GM12872 (cell line): ENCODE results near the gene B4GALT2.
A peak's percentile ranks its signal among the peaks of the same experiment; 100 is the strongest.

Experiments used
- CTCF ChIP-seq: IDR thresholded peaks from 3 replicates; pipeline ENCODE4 v1.5.1; 2011; ENCODE audit warnings: low read depth, mild to moderate bottlenecking, low read length, moderate library complexity; ENCODE audit not compliant: insufficient read depth

The B4GALT2 gene

DNA sequence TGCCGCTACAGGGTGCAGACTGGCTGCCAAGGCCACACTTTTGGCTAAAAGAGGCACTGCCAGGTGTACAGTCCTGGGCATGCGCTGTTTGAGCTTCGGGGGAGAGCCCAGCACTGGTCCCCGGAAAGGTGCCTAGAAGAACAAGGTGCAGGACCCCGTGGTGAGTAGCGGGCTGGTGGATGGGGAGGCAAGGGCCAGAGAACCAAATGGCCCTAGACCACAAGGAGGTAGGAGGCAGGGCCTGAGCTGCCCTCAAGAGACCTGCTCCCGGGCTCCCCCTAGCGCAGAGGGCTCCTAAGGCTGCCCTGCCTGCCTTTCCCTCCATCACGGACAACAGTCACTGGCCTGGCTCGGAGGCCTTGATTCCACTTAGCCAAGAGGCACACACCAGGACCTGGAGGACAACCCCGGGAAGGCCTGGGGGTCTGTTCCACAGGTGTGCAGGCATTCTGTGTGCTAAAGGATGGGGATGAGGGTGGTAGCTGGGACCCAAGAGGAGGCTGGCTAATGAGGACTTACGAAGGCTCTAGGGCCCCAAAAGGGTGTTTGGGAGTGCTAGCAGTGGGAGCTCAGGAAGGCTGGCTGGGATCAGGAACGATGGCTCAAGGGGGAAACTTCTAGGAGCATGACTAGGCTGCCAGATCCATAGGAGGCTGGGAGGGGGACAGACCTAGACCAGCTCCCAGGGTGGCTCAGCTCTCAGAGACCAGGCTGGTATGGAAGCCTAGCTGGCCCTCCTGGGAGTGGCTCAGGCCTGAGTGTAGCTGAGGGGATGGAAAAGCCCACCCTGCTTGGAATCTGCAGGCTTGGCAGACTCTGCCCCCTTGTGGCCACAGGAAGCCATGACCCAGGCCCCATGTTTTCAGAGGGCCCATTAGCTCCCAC lies 44.7 kb upstream of the B4GALT2 start:
- TF ChIP-seq CTCF = peak; percentile 95

DNA sequence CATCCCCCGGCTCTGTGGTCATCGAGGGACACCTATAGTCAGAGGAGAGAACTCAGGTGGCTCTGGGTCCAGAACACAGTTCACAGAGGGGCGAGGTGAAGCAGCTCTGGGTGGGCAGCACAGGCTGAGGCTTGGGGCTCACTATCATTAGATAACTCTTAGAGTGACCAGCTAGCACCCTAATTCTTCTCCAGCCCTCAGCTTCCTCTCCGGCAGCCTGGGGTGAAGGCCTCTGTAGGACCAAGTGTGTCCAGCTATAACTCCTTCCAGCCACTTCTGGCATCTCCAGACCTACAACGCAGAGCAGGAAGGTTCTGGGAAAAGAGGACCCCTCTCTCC lies 44.1 kb upstream of the B4GALT2 start:
- TF ChIP-seq CTCF = no peak

DNA sequence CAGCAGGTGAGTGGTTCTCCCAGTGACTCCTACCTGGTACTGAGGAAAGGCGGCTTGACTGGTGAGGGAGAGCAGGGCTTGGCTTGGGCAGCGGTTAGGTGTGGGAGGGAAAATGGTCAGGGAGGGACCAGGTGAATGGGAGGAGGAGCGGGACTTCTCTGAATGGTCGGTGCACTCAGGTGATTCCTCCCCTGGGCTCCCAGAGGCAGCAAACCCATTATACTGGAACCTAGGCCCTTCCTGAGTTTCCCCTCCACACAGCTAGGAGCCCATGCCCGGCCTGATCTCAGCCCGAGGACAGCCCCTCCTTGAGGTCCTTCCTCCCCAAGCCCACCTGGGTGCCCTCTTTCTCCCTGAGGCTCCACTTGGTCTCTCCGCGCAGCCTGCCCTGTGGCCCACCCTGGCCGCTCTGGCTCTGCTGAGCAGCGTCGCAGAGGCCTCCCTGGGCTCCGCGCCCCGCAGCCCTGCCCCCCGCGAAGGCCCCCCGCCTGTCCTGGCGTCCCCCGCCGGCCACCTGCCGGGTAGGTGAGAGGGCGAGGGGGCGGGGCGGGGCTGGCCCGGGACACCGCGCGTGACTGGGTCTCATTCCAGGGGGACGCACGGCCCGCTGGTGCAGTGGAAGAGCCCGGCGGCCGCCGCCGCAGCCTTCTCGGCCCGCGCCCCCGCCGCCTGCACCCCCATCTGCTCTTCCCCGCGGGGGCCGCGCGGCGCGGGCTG lies 43.1 kb upstream of the B4GALT2 start:
- TF ChIP-seq CTCF = no peak

DNA sequence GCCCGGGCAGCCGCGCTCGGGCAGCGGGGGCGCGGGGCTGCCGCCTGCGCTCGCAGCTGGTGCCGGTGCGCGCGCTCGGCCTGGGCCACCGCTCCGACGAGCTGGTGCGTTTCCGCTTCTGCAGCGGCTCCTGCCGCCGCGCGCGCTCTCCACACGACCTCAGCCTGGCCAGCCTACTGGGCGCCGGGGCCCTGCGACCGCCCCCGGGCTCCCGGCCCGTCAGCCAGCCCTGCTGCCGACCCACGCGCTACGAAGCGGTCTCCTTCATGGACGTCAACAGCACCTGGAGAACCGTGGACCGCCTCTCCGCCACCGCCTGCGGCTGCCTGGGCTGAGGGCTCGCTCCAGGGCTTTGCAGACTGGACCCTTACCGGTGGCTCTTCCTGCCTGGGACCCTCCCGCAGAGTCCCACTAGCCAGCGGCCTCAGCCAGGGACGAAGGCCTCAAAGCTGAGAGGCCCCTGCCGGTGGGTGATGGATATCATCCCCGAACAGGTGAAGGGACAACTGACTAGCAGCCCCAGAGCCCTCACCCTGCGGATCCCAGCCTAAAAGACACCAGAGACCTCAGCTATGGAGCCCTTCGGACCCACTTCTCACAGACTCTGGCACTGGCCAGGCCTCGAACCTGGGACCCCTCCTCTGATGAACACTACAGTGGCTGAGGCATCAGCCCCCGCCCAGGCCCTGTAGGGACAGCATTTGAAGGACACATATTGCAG lies 42.4 kb upstream of the B4GALT2 start:
- peak; percentile 41; the same call in 2 of the 3 replicates for TF ChIP-seq CTCF

DNA sequence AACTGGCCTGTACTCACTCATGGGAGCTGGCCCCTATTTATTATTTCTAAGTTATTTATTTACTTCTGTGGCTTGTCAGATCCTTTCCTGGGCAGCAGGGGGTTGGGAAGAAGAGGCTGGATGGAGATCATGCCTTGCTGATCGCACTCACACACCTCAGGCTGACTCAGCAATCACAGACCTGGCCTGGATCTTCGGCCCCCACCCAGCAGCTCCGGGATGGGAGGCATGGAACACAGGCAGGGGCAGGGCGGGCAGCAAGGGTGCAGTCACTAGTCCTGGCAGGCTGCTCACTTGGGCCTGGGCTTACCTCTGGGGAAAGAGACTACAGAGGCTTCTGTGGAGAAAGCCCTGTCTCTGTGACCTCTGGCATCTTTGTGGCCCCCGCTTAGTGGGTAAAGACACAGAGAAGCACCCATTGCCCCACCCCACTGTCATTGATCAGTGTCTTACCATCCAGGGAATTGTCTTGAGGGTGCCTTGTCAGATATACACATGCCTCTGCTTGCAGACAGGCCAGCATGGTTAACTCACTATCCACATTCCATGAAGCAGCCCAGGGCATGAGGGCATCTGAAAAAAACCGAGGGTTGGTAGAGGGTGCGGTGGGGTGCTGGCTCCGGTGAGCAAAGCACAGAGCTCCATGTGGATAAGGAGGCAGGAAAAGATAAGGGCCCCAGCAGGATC lies 41.7 kb upstream of the B4GALT2 start:
- no peak for TF ChIP-seq CTCF

GRCh38 chr1:43938383-43938782 lies 40.6 kb upstream of the B4GALT2 start:
- no peak for TF ChIP-seq CTCF
